Activated T-helper 1 cell treated with anti-CD3 and anti-CD28 coated beads, Interleukin-12 subunit alpha, Interleukin-12 subunit beta, Interleukin-2, Interleukin-4 antibody, amounts not matched to agents 30 ng/mL and 10 ng/mL and 1 ng/mL, durations not matched to agents 14 hours and 24 hours and 36 hours (primary cell): Measurements from ENCODE around the gene STARD3NL. TPM values are rescaled to one million over a fixed set of nuclear protein-coding genes. Genes with fewer than 3 reads are reported as not detected.

Experiments used
- DNase-seq: peaks from one replicate; pipeline ENCODE4 v3.0.0; 2021; ENCODE audit warnings: low spot score
- H3K27ac Mint-ChIP-seq: one replicate; pipeline ENCODE4 v1.8.0; 2021; ENCODE audit warnings: mild to moderate bottlenecking, mixed read lengths
- H3K27me3 Mint-ChIP-seq: one replicate; pipeline ENCODE4 v1.8.0; 2022; ENCODE audit warnings: mild to moderate bottlenecking, moderate library complexity, mixed read lengths; ENCODE audit not compliant: insufficient read depth
- H3K36me3 Mint-ChIP-seq: one replicate; pipeline ENCODE4 v1.8.0; 2021; ENCODE audit warnings: low read depth, mixed read lengths
- H3K4me1 Mint-ChIP-seq: one replicate; pipeline ENCODE4 v1.8.0; 2021; ENCODE audit warnings: low read depth, mixed read lengths
- H3K4me3 Mint-ChIP-seq: one replicate; pipeline ENCODE4 v1.8.0; 2021; ENCODE audit warnings: mild to moderate bottlenecking, moderate library complexity, mixed read lengths
- H3K9me3 Mint-ChIP-seq: one replicate; pipeline ENCODE4 v1.8.0; 2021; ENCODE audit warnings: mixed read lengths
- intact Hi-C: fragments of 100-400 bp; cut with micrococcal nuclease; formaldehyde crosslinking; loops from one replicate; pipeline ENCODE4 v1.15.1; 2024
- total RNA-seq: library from RNA; stranded (reverse); gene quantifications from 2 replicates; pipeline ENCODE4 v1.2.3, GENCODE V29; 2022

Gene STARD3NL, protein sequence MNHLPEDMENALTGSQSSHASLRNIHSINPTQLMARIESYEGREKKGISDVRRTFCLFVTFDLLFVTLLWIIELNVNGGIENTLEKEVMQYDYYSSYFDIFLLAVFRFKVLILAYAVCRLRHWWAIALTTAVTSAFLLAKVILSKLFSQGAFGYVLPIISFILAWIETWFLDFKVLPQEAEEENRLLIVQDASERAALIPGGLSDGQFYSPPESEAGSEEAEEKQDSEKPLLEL
- total RNA-seq = 28.5 and 31.5 TPM in 2 replicates

DNA sequence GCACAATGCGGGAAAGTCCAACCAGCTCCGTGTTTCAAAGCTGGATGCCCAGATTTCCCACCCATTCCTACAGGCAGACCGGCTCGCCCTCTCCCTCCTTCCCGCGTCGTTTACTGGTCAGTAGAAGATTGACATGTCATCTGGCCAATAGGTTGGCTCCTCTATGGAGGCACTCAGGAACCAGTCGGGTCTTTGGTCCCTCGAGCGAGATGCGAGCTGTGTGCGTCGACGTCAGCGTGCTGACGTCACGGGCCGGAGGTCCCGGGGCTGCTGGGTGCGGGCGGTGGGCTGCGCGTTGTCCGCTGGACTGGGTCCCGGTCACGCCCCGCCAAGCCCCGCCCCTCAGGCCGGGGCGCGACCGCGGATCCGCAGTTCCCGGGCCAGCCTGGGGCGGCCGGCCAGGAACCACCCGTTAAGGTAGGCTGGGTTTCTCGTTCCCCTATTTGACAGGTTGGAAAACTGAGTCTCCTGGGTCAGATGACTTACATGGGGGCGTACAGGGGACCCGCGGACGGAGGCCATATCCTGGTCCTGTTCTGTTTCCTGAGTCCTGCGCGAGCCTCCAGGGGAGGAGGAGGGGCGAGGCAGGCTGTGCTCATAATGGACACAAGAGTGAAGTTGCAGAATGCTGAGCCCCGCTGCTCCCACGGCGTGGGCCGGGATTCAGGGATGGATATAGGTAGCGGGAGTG, at the start of gene STARD3NL:
Gene STARD3NL (plus strand): TSS at position 242 of the 691 bp plus-strand sequence. CDS start 29,260 bp downstream, outside the sequence.
- Mint-ChIP-seq H3K9me3 (no peaks in the 10 kb centered on the region), H3K27ac (peak within 1 kb of the TSS; percentile 87), H3K36me3 (peaks cover 4% of the 10 kb centered on the region), H3K4me3 (peak within 1 kb of the TSS; percentile 94), H3K27me3 (no peaks in the 10 kb centered on the region), H3K4me1 (peaks cover 46% of the 10 kb centered on the region)
- DNase-seq = peak; percentile 90
- intact Hi-C loops = loop anchor here (1.0 to 10.0 kb wide), 9 partner anchors 37 to 1957 kb away; partner anchors contain the start of genes MPLKIP, SUGCT and VPS41

DNA sequence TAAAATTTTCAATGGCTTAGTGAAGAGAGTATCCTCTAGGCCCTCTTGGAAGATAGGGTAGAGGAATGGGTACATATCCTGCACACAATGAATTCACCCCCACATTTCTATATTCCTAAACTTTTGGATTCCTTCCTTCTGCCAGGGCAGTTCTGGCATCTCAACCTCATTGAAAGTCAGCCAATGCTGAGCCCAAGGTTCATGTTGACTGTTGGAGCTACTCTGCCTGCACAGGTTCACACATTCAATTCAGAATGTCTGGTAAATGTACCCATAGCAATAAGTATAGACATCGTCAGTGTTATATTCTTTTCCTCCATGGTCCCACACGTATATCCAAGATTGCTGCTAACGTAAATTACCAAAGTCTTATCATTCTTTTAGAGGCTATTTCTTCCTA, 48.9 kb upstream of the STARD3NL start:
- H3K27me3 Mint-ChIP-seq = peaks cover 2% of the 10 kb centered on the region
- intact Hi-C loops = no loop called here
- no peaks in the 10 kb centered on the region for H3K9me3 Mint-ChIP-seq
- no peaks in the 10 kb centered on the region for H3K36me3 Mint-ChIP-seq
- H3K4me3 Mint-ChIP-seq = no peak overlapping the region
- no peak for DNase-seq
- H3K4me1 Mint-ChIP-seq = no peaks in the 10 kb centered on the region
- no peak overlapping the region for H3K27ac Mint-ChIP-seq

DNA sequence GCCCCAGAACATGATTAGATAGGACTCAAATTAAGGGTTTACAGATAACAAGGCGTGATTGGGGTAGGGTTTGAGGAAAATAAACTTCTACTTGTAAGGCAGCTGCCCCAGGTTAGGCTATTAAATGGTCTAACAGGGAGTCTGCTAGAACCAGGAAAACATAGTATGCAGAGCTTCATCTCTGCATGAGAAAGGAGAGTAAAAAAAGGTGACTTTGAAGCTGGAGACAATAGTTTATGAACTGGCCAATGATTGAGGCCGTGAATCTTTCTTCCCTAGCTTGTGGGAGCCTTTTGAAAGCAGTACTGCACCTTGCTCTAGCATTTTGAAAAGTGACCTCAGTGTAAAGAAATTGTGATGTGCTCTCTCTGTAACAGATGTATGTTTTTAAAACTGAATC, 48.5 kb upstream of the STARD3NL start:
- intact Hi-C loops = no loop called here
- Mint-ChIP-seq H3K27me3 (peaks cover 2% of the 10 kb centered on the region), H3K36me3 (no peaks in the 10 kb centered on the region), H3K27ac (no peak overlapping the region), H3K4me1 (no peaks in the 10 kb centered on the region), H3K4me3 (no peak overlapping the region), H3K9me3 (no peaks in the 10 kb centered on the region)
- no peak for DNase-seq

DNA sequence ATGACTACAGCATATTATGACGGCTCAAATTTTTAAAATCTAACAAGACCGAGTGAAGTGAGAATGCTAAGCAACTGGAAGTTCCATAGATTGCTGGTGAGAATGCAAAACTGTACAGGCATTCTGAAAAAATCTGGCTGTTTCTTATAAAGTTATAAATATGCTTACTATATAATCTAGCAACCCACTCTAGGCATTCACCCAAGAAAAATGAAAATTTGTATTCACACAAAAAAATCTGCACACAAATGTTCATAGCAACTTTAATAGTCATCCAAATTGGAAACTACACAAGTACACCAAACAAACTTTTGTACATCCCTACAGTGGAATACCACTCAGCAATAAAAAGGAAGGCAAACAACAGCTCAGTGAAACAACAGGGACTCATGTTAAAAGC, 39.9 kb upstream of the STARD3NL start:
- no peak for DNase-seq
- intact Hi-C loops = no loop called here
- H3K27me3 Mint-ChIP-seq = peaks cover 4% of the 10 kb centered on the region
- H3K27ac Mint-ChIP-seq = no peak overlapping the region
- H3K4me3 Mint-ChIP-seq = no peak overlapping the region
- H3K4me1 Mint-ChIP-seq = no peaks in the 10 kb centered on the region
- no peaks in the 10 kb centered on the region for H3K36me3 Mint-ChIP-seq
- H3K9me3 Mint-ChIP-seq = no peaks in the 10 kb centered on the region

DNA sequence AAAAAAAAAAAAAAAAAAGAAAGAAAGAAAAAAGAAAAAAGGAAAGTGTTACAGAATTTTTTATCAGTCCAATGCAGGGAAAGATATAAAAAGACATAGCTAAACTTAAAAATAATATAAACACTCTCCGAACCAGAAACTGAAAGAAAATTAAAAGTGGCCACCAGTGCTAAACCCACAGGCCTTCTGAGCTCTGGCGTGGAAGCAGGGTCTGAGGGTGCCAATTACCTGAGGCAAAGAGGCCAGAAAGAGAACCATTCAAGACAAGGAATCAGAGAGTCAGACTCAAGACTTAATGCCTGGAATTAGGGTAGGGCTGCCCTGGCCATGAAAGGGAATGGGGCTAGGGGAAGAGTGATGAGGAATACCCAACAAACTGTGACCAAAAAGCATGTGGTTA, 36.9 kb upstream of the STARD3NL start:
- Mint-ChIP-seq H3K4me3 (no peak overlapping the region), H3K27ac (no peak overlapping the region), H3K9me3 (no peaks in the 10 kb centered on the region), H3K4me1 (no peaks in the 10 kb centered on the region), H3K36me3 (no peaks in the 10 kb centered on the region), H3K27me3 (peaks cover 4% of the 10 kb centered on the region)
- DNase-seq = no peak
- intact Hi-C loops = no loop called here

DNA sequence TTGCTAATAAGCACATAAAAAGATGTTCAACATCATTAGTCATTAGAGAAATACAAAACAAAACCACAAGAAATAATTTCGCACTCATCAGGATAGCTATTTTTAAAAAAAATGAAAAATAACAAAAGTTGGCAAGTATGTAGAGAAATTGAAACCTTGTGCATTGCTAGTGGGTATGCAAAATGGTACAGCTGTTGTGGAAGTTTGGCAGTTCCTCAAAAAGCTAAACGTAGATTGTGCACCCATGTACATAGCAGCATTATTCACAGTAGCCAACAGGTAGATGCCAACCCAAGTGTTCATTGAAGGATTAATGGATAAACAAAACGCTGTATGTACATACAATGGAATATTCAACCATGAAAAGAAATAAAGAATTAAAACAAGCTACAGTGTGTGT, 35.3 kb upstream of the STARD3NL start:
- intact Hi-C loops = no loop called here
- no peaks in the 10 kb centered on the region for H3K9me3 Mint-ChIP-seq
- no peak for DNase-seq

DNA sequence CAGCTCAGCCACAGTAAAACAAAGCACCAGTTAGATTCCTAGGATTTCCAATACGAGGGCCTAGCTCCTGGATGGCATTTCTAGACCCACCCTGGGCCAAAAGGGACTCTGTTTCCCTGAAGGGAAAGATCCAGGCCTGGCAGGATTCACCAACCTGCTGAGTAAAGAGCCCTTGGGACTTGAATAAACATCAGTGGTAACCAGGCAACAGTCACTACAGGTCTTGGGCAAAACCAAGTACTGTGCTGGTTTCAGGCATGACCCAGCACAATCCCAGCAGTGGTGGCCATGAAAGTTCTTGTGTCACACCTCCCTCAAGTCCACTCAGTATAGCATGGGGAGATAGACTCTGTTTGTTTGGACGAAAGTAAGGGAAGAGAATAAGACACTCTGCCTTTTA, 31.0 kb upstream of the STARD3NL start:
- Mint-ChIP-seq H3K9me3 (no peaks in the 10 kb centered on the region), H3K27me3 (peaks cover 20% of the 10 kb centered on the region), H3K36me3 (no peaks in the 10 kb centered on the region), H3K4me1 (no peaks in the 10 kb centered on the region), H3K4me3 (no peak overlapping the region), H3K27ac (no peak overlapping the region)
- intact Hi-C loops = no loop called here
- no peak for DNase-seq

More for the DNA sequence above, 35.3 kb upstream of the STARD3NL start:
- H3K27ac Mint-ChIP-seq = no peak overlapping the region
- H3K4me1 Mint-ChIP-seq = no peaks in the 10 kb centered on the region
- peaks cover 7% of the 10 kb centered on the region for H3K27me3 Mint-ChIP-seq
- H3K36me3 Mint-ChIP-seq = no peaks in the 10 kb centered on the region
- no peak overlapping the region for H3K4me3 Mint-ChIP-seq

DNA sequence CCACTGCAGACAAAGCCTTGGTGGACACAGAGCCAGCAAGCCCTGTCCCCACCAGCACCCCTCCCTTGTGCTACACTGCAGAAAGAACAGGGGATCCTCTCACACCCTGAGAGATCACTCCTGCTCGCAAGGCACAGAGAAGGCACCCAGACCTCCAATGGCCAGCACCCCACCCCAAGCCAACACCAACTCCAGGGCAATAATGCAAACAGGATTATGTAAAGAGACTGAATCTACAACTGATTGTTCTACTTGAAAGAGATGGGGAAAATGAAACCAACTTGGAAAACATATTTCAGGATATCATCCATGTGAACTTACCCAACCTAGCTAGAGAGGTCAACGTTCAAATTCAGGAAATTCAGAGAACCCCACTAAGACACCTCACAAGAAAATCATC, 26.5 kb upstream of the STARD3NL start:
- DNase-seq = no peak
- H3K27me3 Mint-ChIP-seq = peaks cover 34% of the 10 kb centered on the region
- no peak overlapping the region for H3K27ac Mint-ChIP-seq
- H3K9me3 Mint-ChIP-seq = no peaks in the 10 kb centered on the region
- intact Hi-C loops = no loop called here
- H3K36me3 Mint-ChIP-seq = no peaks in the 10 kb centered on the region
- H3K4me1 Mint-ChIP-seq = no peaks in the 10 kb centered on the region
- no peak overlapping the region for H3K4me3 Mint-ChIP-seq

DNA sequence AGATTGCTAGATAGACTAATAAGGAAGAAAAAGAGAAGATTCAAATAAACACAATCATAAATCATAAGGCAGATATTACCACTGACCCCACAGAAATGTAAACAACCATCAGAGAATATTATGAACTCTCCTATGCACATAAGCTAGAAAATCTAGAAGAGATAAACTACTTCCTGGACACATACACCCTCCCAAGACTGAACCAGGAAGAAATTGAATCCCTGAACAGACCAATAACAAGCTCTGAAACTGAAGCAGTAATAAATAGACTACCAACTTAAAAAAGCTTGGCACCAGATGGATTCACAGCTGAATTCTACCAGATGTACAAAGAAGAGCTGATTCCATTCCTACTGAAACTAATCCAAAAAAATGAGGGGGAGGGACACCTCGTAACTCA, 24.5 kb upstream of the STARD3NL start:
- H3K27ac Mint-ChIP-seq = no peak overlapping the region
- H3K36me3 Mint-ChIP-seq = no peaks in the 10 kb centered on the region
- H3K4me1 Mint-ChIP-seq = no peaks in the 10 kb centered on the region
- intact Hi-C loops = no loop called here
- peaks cover 34% of the 10 kb centered on the region for H3K27me3 Mint-ChIP-seq
- no peaks in the 10 kb centered on the region for H3K9me3 Mint-ChIP-seq
- H3K4me3 Mint-ChIP-seq = no peak overlapping the region
- DNase-seq = no peak

DNA sequence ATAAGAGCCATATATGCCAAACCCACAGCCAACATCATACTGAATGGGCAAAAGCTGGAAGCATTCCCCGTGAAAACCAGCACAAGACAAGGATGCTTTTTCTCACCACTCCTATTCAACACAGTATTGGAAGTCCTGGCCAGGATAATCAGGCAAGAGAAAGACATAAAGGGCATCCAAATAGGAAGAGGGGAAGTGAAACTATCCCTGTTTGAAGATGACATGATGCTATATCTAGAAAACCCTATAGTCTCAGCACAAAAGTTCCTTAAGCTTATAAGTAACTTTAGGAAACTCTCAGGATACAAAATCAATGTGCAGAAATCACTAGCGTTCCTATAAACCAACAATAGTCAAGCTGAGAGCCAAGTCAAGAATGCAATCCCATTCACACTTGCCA, 23.8 kb upstream of the STARD3NL start:
- H3K4me3 Mint-ChIP-seq = no peak overlapping the region

DNA sequence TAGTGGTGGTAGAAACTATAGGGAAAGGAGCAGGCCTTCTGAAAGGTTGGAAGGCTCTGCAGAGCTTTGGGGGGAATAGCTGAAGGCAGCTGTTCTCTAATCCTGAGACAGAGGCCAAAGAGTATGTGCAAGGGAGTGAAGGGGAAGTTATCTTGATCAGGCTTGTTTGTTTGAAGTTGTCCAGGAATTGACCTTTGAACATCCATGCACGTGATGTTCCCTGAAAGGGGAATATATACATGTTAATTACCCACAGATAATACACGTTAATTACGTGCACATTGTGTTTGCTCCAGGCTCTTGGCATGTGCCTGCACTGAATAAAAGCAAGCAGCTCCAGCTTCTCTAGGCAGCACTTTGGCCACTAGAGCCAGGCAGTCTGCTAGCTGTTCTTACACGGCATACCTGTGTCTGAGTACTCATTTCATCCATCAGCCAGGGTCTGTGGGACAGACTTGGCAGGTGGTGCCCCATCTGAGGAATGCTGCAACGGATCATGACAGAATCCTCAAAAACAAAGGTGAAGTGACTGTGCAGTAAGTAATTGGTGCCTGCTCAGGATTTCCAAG, 18.0 kb upstream of the STARD3NL start:
- no peaks in the 10 kb centered on the region for H3K36me3 Mint-ChIP-seq
- H3K27me3 Mint-ChIP-seq = peaks cover 27% of the 10 kb centered on the region
- no peak overlapping the region for H3K4me3 Mint-ChIP-seq

More for the DNA sequence above, 23.8 kb upstream of the STARD3NL start:
- no peaks in the 10 kb centered on the region for H3K36me3 Mint-ChIP-seq
- no peaks in the 10 kb centered on the region for H3K9me3 Mint-ChIP-seq
- H3K27me3 Mint-ChIP-seq = peaks cover 32% of the 10 kb centered on the region
- no peak overlapping the region for H3K27ac Mint-ChIP-seq
- H3K4me1 Mint-ChIP-seq = no peaks in the 10 kb centered on the region
- intact Hi-C loops = no loop called here
- DNase-seq = no peak

DNA sequence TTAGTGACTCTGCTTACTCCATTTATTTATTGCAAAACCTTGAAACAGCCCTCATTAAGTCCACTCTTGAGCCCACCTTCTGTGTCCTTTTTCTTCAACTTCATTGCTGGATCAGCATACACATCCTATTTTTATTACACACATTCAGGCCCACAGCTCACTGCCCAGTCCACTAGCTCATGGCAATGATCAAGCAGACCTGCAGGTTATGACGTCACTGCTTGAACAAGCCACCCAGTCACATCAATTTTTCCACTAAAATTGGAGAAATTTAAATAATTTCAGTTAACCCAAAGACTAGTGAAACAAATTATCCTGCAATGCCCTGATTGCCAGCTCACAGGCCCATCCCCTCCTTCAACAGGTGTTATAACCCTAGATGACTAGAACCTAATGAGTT, 16.0 kb upstream of the STARD3NL start:
- Mint-ChIP-seq H3K36me3 (no peaks in the 10 kb centered on the region), H3K4me3 (no peak overlapping the region), H3K4me1 (no peaks in the 10 kb centered on the region), H3K27ac (no peak overlapping the region), H3K9me3 (no peaks in the 10 kb centered on the region), H3K27me3 (peaks cover 27% of the 10 kb centered on the region)
- DNase-seq = no peak
- intact Hi-C loops = no loop called here

More for the DNA sequence above, 18.0 kb upstream of the STARD3NL start:
- Mint-ChIP-seq H3K9me3 (no peaks in the 10 kb centered on the region), H3K27ac (no peak overlapping the region), H3K4me1 (no peaks in the 10 kb centered on the region)
- intact Hi-C loops = no loop called here
- no peak for DNase-seq

DNA sequence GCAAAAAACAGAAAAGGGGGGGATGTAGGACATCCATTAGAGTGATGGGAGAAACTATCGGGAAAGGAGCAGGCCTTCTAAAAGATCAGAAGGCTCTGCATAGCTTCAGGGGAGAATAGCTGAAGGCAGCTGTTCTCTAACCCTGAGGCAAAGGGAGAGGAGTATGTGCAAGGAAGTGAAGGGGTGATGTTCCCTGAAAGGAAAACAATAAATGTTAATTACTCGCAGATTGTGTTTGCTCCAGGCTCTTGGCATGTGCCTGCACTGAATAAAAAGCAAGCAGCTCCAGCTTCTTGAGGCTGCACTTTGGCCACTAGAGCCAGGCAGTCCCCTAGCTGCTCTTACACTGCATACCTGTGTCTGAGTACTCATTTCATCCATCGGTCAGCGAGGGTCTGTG, 14.4 kb upstream of the STARD3NL start:
- H3K4me3 Mint-ChIP-seq = no peak overlapping the region
- H3K27me3 Mint-ChIP-seq = peaks cover 26% of the 10 kb centered on the region
- intact Hi-C loops = no loop called here
- no peaks in the 10 kb centered on the region for H3K9me3 Mint-ChIP-seq
- peaks cover 9% of the 10 kb centered on the region for H3K4me1 Mint-ChIP-seq
- no peaks in the 10 kb centered on the region for H3K36me3 Mint-ChIP-seq
- no peak for DNase-seq
- H3K27ac Mint-ChIP-seq = no peak overlapping the region
